IMR-90 (cell line): ENCODE data around the gene NEXN. TPM values are rescaled to one million over a fixed set of nuclear protein-coding genes. Genes with fewer than 3 reads are reported as not detected.

Experiments used
- ATAC-seq: fragments of 200-7000 bp; cut with Tn5 transposase; 2 replicates; pipeline ENCODE4 v1.9.1; 2020; ENCODE audit warnings: low read depth, mild to moderate bottlenecking, moderate library complexity
- BruUV-seq: library from RNA; stranded (reverse); fragments of 400-500 nt; replicated peaks from 2 replicates; lab custom pipeline; 2021; lab: Mats Ljungman, UMichigan
- CTCF ChIA-PET: fragments of 300-600 bp; formaldehyde crosslinking; extraction: SDS; loops from one replicate; lab custom pipeline; 2021; ENCODE audit warnings: antibody characterized with exemption; lab: Yijun Ruan, JAX
- POLR2A ChIA-PET: fragments of 300-600 bp; sonication (Branson Sonifier 250); formaldehyde crosslinking; loops from one replicate; lab custom pipeline; 2022; ENCODE audit warnings: antibody characterized with exemption; ENCODE audit not compliant: unreplicated experiment; lab: Charles Lee
- DNase-seq: peaks from one replicate; pipeline ENCODE4 v3.0.0; 2013
- H2AFZ ChIP-seq: replicated peaks from 2 replicates; pipeline ENCODE3; 2013; ENCODE audit warnings: low read length, mild to moderate bottlenecking; ENCODE audit not compliant: poor library complexity
- H2AK5ac ChIP-seq: 2 replicates; pipeline ENCODE4 v1.6.1; 2013; ENCODE audit warnings: low read depth, low read length, inconsistent platforms
- H2AK9ac ChIP-seq: replicated peaks from 2 replicates; pipeline ENCODE3; 2013; ENCODE audit warnings: mild to moderate bottlenecking, low read depth, low read length, moderate library complexity; ENCODE audit not compliant: poor library complexity
- H2BK120ac ChIP-seq: 2 replicates; pipeline ENCODE4 v1.6.1; 2013; ENCODE audit warnings: low read depth, low read length, inconsistent platforms
- H2BK15ac ChIP-seq: 3 replicates; pipeline ENCODE4 v1.6.1; 2013; ENCODE audit warnings: low read depth, low read length, inconsistent platforms
- H2BK20ac ChIP-seq: 2 replicates; pipeline ENCODE4 v1.6.1; 2013; ENCODE audit warnings: low read depth, mild to moderate bottlenecking, inconsistent platforms, low read length, moderate library complexity
- H2BK5ac ChIP-seq: 2 replicates; pipeline ENCODE4 v1.6.1; 2013; ENCODE audit warnings: mild to moderate bottlenecking, low read depth, low read length, inconsistent platforms; ENCODE audit not compliant: poor library complexity, severe bottlenecking
- H3K14ac ChIP-seq: replicated peaks from 2 replicates; pipeline ENCODE4 v1.6.1; 2013; ENCODE audit warnings: low read depth, low read length, inconsistent platforms
- H3K18ac ChIP-seq: 2 replicates; pipeline ENCODE4 v1.6.1; 2013; ENCODE audit warnings: low read depth, low read length, control low read depth
- H3K23ac ChIP-seq: 2 replicates; pipeline ENCODE4 v1.6.1; 2013; ENCODE audit warnings: low read depth, low read length, inconsistent platforms
- H3K27ac ChIP-seq: 2 replicates; pipeline ENCODE4 v1.5.1; 2013; ENCODE audit warnings: mild to moderate bottlenecking, control low read depth, low read length; ENCODE audit not compliant: insufficient read depth
- H3K27me3 ChIP-seq: 2 replicates; pipeline ENCODE4 v1.6.1; 2013; ENCODE audit warnings: low read length; ENCODE audit not compliant: control insufficient read depth, insufficient read depth
- H3K36me3 ChIP-seq: 2 replicates; pipeline ENCODE4 v1.6.1; 2013; ENCODE audit warnings: low read length, mixed read lengths; ENCODE audit not compliant: control insufficient read depth, insufficient read depth
- H3K4ac ChIP-seq: 2 replicates; pipeline ENCODE4 v1.6.1; 2013; ENCODE audit warnings: low read depth, low read length, inconsistent platforms
- H3K4me1 ChIP-seq: 2 replicates; pipeline ENCODE4 v1.6.1; 2013; ENCODE audit warnings: low read length, mixed read lengths; ENCODE audit not compliant: control insufficient read depth, insufficient read depth
- H3K4me2 ChIP-seq: 2 replicates; pipeline ENCODE4 v1.6.1; 2013; ENCODE audit warnings: low read depth, mild to moderate bottlenecking, control low read depth, low read length, moderate library complexity
- H3K4me3 ChIP-seq: 2 replicates; pipeline ENCODE4 v1.5.1; 2013; ENCODE audit warnings: low read depth, mild to moderate bottlenecking, control low read depth, low read length, moderate library complexity; ENCODE audit not compliant: insufficient read depth
- H3K56ac ChIP-seq: 2 replicates; pipeline ENCODE4 v1.6.1; 2013; ENCODE audit warnings: low read length, inconsistent platforms; ENCODE audit not compliant: insufficient read depth; ENCODE audit errors: extremely low read depth
- H3K79me1 ChIP-seq, 2 experiments: 2 replicates each; pipeline ENCODE4 v1.6.1; 2013; ENCODE audit warnings: low read length in 2 of 2, inconsistent platforms in 1 of 2, low read depth in 1 of 2
- H3K9ac ChIP-seq: 2 replicates; pipeline ENCODE4 v1.6.1; 2013; ENCODE audit warnings: low read depth, low read length, control low read depth
- H3K9me1 ChIP-seq: 2 replicates; pipeline ENCODE4 v1.6.1; 2013; ENCODE audit warnings: low read length, inconsistent platforms; ENCODE audit not compliant: insufficient read depth
- H3K9me3 ChIP-seq: 2 replicates; pipeline ENCODE4 v1.6.1; 2013; ENCODE audit warnings: low read length; ENCODE audit not compliant: control insufficient read depth, insufficient read depth
- H4K20me1 ChIP-seq: 2 replicates; pipeline ENCODE4 v1.6.1; 2013; ENCODE audit warnings: low read length, inconsistent platforms; ENCODE audit not compliant: insufficient read depth
- H4K5ac ChIP-seq: 2 replicates; pipeline ENCODE4 v1.6.1; 2013; ENCODE audit warnings: mild to moderate bottlenecking, low read depth, low read length, control low read depth
- H4K8ac ChIP-seq, 2 experiments: 2 replicates each; pipeline ENCODE4 v1.6.1; 2013; ENCODE audit warnings: low read depth in 2 of 2, low read length in 2 of 2, control low read depth in 1 of 2, inconsistent platforms in 1 of 2
- H4K91ac ChIP-seq: 2 replicates; pipeline ENCODE4 v1.6.1; 2013; ENCODE audit warnings: low read depth, low read length, inconsistent platforms; ENCODE audit not compliant: insufficient read depth
- CEBPB ChIP-seq: IDR thresholded peaks from 2 replicates; pipeline ENCODE4 v1.6.1; 2012; ENCODE audit warnings: low read depth, low read length, improper control_type of control experiment
- MAZ ChIP-seq: IDR thresholded peaks from 2 replicates; pipeline ENCODE4 v1.6.1; 2012; ENCODE audit warnings: low read depth, mild to moderate bottlenecking, low read length, improper control_type of control experiment, moderate library complexity, borderline replicate concordance
- SMC3 ChIP-seq: fragments of 150-350 bp; IDR thresholded peaks from 2 replicates; pipeline ENCODE4 v1.6.1; 2016; ENCODE audit warnings: low read depth, mild to moderate bottlenecking, antibody characterized with exemption, low read length, moderate library complexity
- WGBS, 2 experiments: methylation state at CpG; one replicate each; pipeline versions ENCODE4 v1.1.5 to v1.1.7; 2013; ENCODE audit warnings: missing lambda C conversion rate in 2 of 2; ENCODE audit not compliant: insufficient read length in 1 of 2; ENCODE audit errors: extremely low coverage in 2 of 2; 5-methylcytosine and 5-hydroxymethylcytosine counted together
- dilution Hi-C: fragments of 300-500 bp; cut with HindIII; formaldehyde crosslinking; loops from one replicate; pipeline ENCODE4 v1.14.3; 2018; ENCODE audit warnings: low sequenced_read_pairs; ENCODE audit not compliant: unreplicated experiment
- in situ Hi-C: fragments of 300-500 bp; cut with MboI; formaldehyde crosslinking; loops from 3 replicates; pipeline ENCODE4 v1.14.3; 2019; ENCODE audit warnings: low sequenced_read_pairs, inconsistent platforms, mixed read lengths
- intact Hi-C: fragments of 100-400 bp; cut with micrococcal nuclease; formaldehyde crosslinking; loops from 2 replicates; pipeline ENCODE4 v1.10.0; 2022
- polyA plus RNA-seq, 3 experiments: library from polyadenylated mRNA; depleted of rRNA; stranded (reverse); fragments of >200 nt; gene quantifications; 2 replicates each; pipeline ENCODE4 v1.2.3, GENCODE V29; 2012; ENCODE audit warnings: low replicate concordance in 1 of 3
- total RNA-seq: library from RNA; depleted of rRNA; stranded (reverse); fragments of >200 nt; gene quantifications from 2 replicates; pipeline ENCODE4 v1.2.3, GENCODE V29; 2012
- TF ChIP-seq, protein P1 (sequence below): fragments of 150-350 bp; IDR thresholded peaks from 2 replicates; pipeline ENCODE4 v1.6.1; 2017; ENCODE audit warnings: mild to moderate bottlenecking, antibody characterized with exemption, low read length, low read depth

Gene NEXN
- total and polyA plus RNA-seq, 2 of the 4 experiments (the other 2 are of a cell fraction) = 5.2 to 16.1 TPM

DNA sequence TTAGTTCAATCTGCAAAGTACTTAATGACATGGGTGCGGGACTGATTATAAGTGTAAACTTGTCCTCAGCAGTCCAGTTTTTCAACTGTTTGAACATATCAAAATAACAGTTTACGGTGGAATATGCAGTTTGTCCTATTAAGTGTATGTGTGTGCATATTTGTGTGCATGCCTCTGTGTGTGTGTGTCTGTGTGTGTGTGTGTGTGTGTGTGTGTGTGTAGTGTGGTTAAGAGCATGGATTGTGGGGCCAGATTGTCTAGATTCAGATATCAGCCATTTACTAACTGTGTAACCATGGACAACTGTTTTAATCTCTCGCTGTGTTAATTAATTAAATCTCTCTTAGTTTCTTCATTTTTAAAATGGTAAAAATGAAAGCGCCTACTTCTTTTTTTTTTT lies 39.0 kb downstream of the NEXN start:
- WGBS, 2 experiments = 100% methylated on average over 1 of the region's 4 CpGs; no CpG with 5 or more reads in 1 of the 2 experiments
- no peak overlapping the region for H4K5ac ChIP-seq
- no peak overlapping the region; the same call in 1 of the 2 replicates for H3K27ac ChIP-seq
- H3K79me1 ChIP-seq = peaks cover 23 to 37% of the 10 kb centered on the region in 2 experiments
- no peak overlapping the region for H3K56ac ChIP-seq
- dilution Hi-C loops = no loop called here
- ATAC-seq (no peak), DNase-seq (no peak)
- peak overlapping the region; percentile 47; the same call in 1 of the 2 replicates for H3K4ac ChIP-seq
- no peak overlapping the region for H3K18ac ChIP-seq
- ChIA-PET CTCF (no interaction called here), POLR2A (no interaction called here)
- intact Hi-C loops = no loop called here
- H3K4me3 ChIP-seq = no peak overlapping the region
- H3K14ac ChIP-seq = no peak overlapping the region
- H3K23ac ChIP-seq = no peak overlapping the region
- in situ Hi-C loops = no loop called here
- H2AK9ac ChIP-seq = no peak overlapping the region
- H3K27me3 ChIP-seq = no peaks in the 10 kb centered on the region
- no peak overlapping the region for H3K9ac ChIP-seq
- H2BK20ac ChIP-seq = no peak overlapping the region
- H3K4me1 ChIP-seq = no peaks in the 10 kb centered on the region
- H4K8ac ChIP-seq = peak overlapping the region in 1 of 2 experiments; percentile 38; a peak in 1 of 4 replicates
- H2AFZ ChIP-seq = no peak overlapping the region
- no peak overlapping the region for H2BK15ac ChIP-seq
- H4K91ac ChIP-seq = no peak overlapping the region
- H3K9me3 ChIP-seq = no peaks in the 10 kb centered on the region
- H3K36me3 ChIP-seq = peaks cover 45% of the 10 kb centered on the region
- H3K4me2 ChIP-seq = no peak overlapping the region
- H4K20me1 ChIP-seq = peaks cover 6% of the 10 kb centered on the region; the same call in 1 of the 2 replicates
- peak overlapping the region; percentile 78 for H2BK5ac ChIP-seq
- TF ChIP-seq SMC3 (no peak), CEBPB (no peak), MAZ (no peak)
- TF ChIP-seq, protein P1, sequence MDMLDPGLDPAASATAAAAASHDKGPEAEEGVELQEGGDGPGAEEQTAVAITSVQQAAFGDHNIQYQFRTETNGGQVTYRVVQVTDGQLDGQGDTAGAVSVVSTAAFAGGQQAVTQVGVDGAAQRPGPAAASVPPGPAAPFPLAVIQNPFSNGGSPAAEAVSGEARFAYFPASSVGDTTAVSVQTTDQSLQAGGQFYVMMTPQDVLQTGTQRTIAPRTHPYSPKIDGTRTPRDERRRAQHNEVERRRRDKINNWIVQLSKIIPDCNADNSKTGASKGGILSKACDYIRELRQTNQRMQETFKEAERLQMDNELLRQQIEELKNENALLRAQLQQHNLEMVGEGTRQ = no peak
- no TSS peak for BruUV-seq
- no peak overlapping the region for H2BK120ac ChIP-seq
- no peak overlapping the region for H2AK5ac ChIP-seq
- peaks cover 4% of the 10 kb centered on the region for H3K9me1 ChIP-seq
